Mesothelial cell of epicardium (in vitro differentiated cells): ENCODE data around the gene MOSPD3. TPM values are rescaled to one million over a fixed set of nuclear protein-coding genes. Genes with fewer than 3 reads are reported as not detected.
"Not testable (repeated sequence)": the region's sequence is repeated elsewhere in the genome, so short reads cannot be mapped to it uniquely, and the experiment has no call there.

Experiments used
- DNase-seq, 2 experiments: peaks; one replicate each; pipeline ENCODE4 v3.0.0; 2021; ENCODE audit warnings: low spot score in 2 of 2; ENCODE audit not compliant: unreplicated experiment in 2 of 2
- H3K27ac Mint-ChIP-seq: 2 replicates; pipeline ENCODE4 v1.8.0; 2021; ENCODE audit warnings: mixed read lengths
- H3K27me3 Mint-ChIP-seq: 2 replicates; pipeline ENCODE4 v1.8.0; 2021; ENCODE audit warnings: low read depth, mixed read lengths
- H3K36me3 Mint-ChIP-seq: 2 replicates; pipeline ENCODE4 v1.8.0; 2021; ENCODE audit warnings: mixed read lengths
- H3K4me1 Mint-ChIP-seq: 2 replicates; pipeline ENCODE4 v1.8.0; 2021; ENCODE audit warnings: mixed read lengths
- H3K4me3 Mint-ChIP-seq: 2 replicates; pipeline ENCODE4 v1.8.0; 2021; ENCODE audit warnings: mild to moderate bottlenecking, moderate library complexity, mixed read lengths
- H3K9me3 Mint-ChIP-seq: 2 replicates; pipeline ENCODE4 v1.8.0; 2021; ENCODE audit warnings: mixed read lengths
- CTCF ChIP-seq: fragments of 200-600 bp; sonication (generic); IDR thresholded peaks from one replicate; pipeline ENCODE4 v1.5.0; 2021; ENCODE audit warnings: antibody characterized with exemption; ENCODE audit not compliant: unreplicated experiment
- total RNA-seq: library from RNA; stranded (reverse); gene quantifications from 3 replicates; pipeline ENCODE4 v1.2.1, GENCODE V29; 2021

MOSPD3 gene
- total RNA-seq, result 22.5 to 25.9 TPM (median 24.7 TPM) in 3 replicates

DNA sequence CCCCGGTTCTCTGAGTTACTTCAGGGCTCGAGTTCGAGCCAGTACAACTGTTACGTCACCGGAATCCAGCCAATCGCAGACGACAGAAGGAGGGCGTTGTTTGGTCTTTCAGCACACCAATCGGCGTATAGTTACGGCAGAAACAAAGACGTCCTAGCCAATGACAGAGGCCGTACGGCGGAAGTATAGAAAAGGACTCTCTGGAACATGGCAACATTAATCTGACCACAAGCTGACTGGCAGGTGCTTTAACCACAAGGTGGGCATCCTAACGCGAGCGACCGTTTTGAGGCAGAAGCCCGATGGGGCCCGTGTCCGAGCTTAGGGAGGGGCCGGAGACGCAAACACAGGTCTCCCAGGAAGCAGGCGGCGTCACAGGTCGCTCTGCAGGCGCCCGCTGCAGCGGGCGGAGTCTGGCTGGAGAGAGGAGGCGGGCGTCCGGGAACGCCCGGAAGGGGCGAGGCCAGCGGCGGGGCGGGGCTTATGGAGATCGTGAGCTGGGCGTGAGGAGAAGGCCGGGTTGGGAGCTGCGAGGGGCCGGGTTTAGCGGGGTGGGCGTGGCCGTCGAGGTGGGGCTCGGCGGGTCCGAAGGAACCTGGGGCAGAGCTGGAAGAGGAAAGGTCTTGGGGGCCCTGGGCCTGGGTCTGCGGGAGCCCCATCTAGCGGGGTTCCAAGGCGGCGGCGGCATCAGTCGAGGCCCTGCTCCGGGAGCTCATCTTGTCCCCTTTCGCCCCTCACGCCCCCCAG lies at the start of gene MOSPD3:
Gene MOSPD3 (plus strand): TSS at position 558 of the 747 bp plus-strand sequence. CDS start 252 bp downstream, outside the sequence.
- Mint-ChIP-seq H3K27me3 (no peaks in the 10 kb centered on the region), H3K9me3 (no peaks in the 10 kb centered on the region), H3K27ac (peak within 1 kb of the TSS; percentile 100), H3K4me3 (peak within 1 kb of the TSS; percentile 99), H3K36me3 (peaks cover 20% of the 10 kb centered on the region), H3K4me1 (peaks cover 5% of the 10 kb centered on the region)
- no peak for TF ChIP-seq CTCF
- DNase-seq, result peak; percentile 98

DNA sequence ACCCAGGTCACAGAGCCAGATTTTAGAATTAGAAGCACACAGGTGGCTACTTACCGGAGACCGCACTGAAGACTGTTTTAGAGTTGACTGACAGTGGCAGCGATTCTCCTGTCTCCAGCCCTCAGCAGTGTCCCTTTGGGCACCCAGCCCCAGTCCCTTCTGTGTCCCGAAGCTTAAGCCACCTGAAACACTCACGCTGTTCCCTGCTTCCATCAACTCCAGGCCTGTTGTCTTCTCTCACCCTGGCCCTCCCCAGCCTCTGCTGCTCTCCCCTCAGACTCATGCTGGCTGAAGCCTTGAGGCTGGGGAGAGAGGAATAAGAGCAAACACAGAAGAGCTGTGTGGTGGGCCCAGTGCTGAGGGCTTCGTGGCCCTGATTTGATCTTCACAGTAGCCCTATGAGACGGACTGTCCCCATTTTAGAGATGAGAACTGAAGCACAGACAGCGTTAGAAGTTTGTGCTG lies 49.2 kb upstream of the MOSPD3 start:
- TF ChIP-seq CTCF, result no peak
- no peaks in the 10 kb centered on the region for H3K27me3 Mint-ChIP-seq
- no peaks in the 10 kb centered on the region for H3K36me3 Mint-ChIP-seq
- no peak for DNase-seq
- H3K4me1 Mint-ChIP-seq, result peaks cover 9% of the 10 kb centered on the region
- no peaks in the 10 kb centered on the region for H3K9me3 Mint-ChIP-seq
- no peak overlapping the region for H3K27ac Mint-ChIP-seq
- H3K4me3 Mint-ChIP-seq, result no peak overlapping the region

DNA sequence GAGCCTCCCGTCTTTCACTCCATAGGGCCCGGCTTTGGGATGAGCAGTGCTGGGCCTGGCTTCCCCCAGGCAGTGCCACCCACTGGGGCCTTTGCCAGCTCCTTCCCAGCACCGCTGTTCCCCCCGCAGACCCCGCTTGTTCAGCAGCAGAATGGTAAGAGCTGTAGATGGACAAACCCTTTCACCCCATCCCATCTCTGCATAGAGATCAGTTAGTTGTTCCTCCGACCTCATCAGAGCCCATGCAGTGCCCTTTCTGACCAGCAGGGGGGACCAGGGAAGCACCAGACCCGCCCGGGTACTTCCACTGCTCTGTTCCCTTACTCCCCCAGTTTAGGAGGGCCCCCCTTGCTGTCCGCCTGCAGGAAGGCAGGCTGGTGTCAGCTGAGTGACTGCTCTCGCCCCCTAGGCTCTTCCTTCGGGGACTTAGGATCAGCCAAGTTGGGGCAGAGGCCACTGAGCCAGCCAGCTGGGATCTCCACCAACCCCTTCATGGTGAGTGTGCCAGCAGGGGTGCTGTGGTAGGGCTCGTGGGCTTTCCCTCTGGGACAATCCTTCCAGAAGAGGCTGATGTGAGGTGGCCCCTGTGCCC lies 48.4 kb upstream of the MOSPD3 start:
- TF ChIP-seq CTCF, result peak; percentile 95
- peak; percentile 67 to 90 for DNase-seq
- H3K27ac Mint-ChIP-seq, result peak overlapping the region; percentile 43

GRCh38 chr7:100564405-100564804 lies 47.9 kb upstream of the MOSPD3 start:
- not testable (repeated sequence) for H3K4me3 Mint-ChIP-seq, H3K36me3 Mint-ChIP-seq, H3K27me3 Mint-ChIP-seq, DNase-seq, H3K9me3 Mint-ChIP-seq, H3K27ac Mint-ChIP-seq
- peaks cover 17% of the 10 kb centered on the region for H3K4me1 Mint-ChIP-seq

More for the DNA sequence above, 48.4 kb upstream of the MOSPD3 start:
- no peaks in the 10 kb centered on the region for H3K27me3 Mint-ChIP-seq
- no peaks in the 10 kb centered on the region for H3K36me3 Mint-ChIP-seq
- H3K4me3 Mint-ChIP-seq, result no peak overlapping the region
- peaks cover 13% of the 10 kb centered on the region for H3K4me1 Mint-ChIP-seq
- H3K9me3 Mint-ChIP-seq, result no peaks in the 10 kb centered on the region

DNA sequence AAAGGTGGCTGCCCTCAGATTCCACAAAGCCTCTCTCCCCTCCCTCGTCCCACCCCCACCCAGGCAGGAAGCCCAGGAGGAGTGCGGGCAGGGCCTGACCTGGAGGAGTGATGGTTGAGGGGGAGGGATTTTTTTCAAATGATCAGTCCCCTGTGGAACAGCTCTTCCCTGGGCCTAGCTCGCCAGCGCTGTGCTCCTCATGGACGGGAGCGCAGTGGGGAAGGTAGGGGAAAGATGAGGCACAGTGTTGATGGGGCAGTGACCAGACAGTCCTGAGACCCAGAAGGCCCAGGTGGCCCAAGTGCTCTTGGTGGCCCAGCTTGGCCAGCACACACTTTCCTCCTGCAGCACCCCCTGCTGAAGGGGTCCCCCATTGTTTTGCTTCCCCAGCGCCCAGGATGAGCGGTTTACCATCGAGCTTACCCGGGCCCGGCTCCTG lies 47.2 kb upstream of the MOSPD3 start:
- Mint-ChIP-seq H3K27ac (no peak overlapping the region), H3K9me3 (no peaks in the 10 kb centered on the region), H3K4me1 (peaks cover 19% of the 10 kb centered on the region), H3K27me3 (no peaks in the 10 kb centered on the region), H3K4me3 (no peak overlapping the region), H3K36me3 (no peaks in the 10 kb centered on the region)
- TF ChIP-seq CTCF, result no peak
- no peak for DNase-seq

GRCh38 chr7:100566018-100566531 lies 46.3 kb upstream of the MOSPD3 start:
- no peak for DNase-seq
- no peak overlapping the region for H3K4me3 Mint-ChIP-seq
- no peak for TF ChIP-seq CTCF
- peaks cover 23% of the 10 kb centered on the region for H3K4me1 Mint-ChIP-seq
- no peaks in the 10 kb centered on the region for H3K36me3 Mint-ChIP-seq
- no peaks in the 10 kb centered on the region for H3K27me3 Mint-ChIP-seq
- H3K27ac Mint-ChIP-seq, result peak overlapping the region; percentile 59
- H3K9me3 Mint-ChIP-seq, result no peaks in the 10 kb centered on the region
